SK-N-MC (cell line): Measurements from ENCODE around the gene IGF2R.

ENCODE experiments used
- DNase-seq: peaks from one replicate; pipeline ENCODE4 v3.0.0-alpha.2; 2011; ENCODE audit warnings: low read depth, low spot score
- H3K27ac ChIP-seq: fragments of 200-600 bp; sonication (generic); 2 replicates; pipeline ENCODE4 v1.5.1; 2016; ENCODE audit warnings: mixed run types
- H3K36me3 ChIP-seq: fragments of 200-600 bp; sonication (generic); 2 replicates; pipeline ENCODE4 v1.6.1; 2017; ENCODE audit warnings: antibody characterized with exemption, low read length, mixed read lengths; ENCODE audit not compliant: insufficient read depth
- H3K4me3 ChIP-seq: fragments of 200-600 bp; sonication (generic); 2 replicates; pipeline ENCODE4 v1.5.1; 2016
- H3K9ac ChIP-seq: fragments of 200-600 bp; sonication (generic); 2 replicates; pipeline ENCODE4 v1.8.0; 2017; ENCODE audit warnings: mixed run types, mixed read lengths; ENCODE audit not compliant: insufficient read length
- H3K9me3 ChIP-seq: fragments of 200-600 bp; sonication (generic); 2 replicates; pipeline ENCODE4 v1.6.1; 2017; ENCODE audit warnings: low read depth, mild to moderate bottlenecking, antibody characterized with exemption, low read length, moderate library complexity, mixed read lengths
- EZH2 ChIP-seq: fragments of 200-600 bp; sonication (generic); IDR thresholded peaks from one replicate; pipeline ENCODE4 v1.6.1; 2017; ENCODE audit warnings: antibody characterized with exemption
- FOXP2 ChIP-seq: optimal IDR thresholded peaks from 2 replicates; pipeline ENCODE3; 2011; ENCODE audit warnings: mild to moderate bottlenecking, moderate library complexity; ENCODE audit not compliant: insufficient read depth; ENCODE audit errors: extremely low read length, control extremely low read depth
- POLR2AphosphoS5 ChIP-seq: IDR thresholded peaks from 2 replicates; pipeline ENCODE4 v1.6.1; 2012; ENCODE audit warnings: mild to moderate bottlenecking, low read depth, low read length, borderline replicate concordance

Gene IGF2R

DNA sequence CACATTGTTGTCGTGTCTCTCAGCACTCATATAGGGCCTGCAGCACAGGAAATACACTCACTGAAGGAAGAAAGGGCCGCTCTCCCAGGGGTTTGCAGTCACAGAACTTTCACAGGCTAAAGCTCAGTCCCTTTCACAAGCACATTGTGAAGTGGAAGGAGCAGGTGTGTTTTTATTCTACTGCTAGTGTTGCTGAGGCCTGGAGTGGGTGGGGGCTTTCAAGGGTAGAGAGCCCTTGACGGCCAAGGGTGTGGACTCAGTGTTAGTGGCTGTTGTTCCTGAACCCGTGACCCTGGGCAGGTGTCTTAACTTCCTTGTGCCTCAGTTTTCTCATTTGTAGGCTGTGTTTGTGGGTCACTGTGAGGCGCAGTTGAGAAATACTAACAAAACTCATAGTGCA is 86.5 kb downstream of the IGF2R start:
- H3K9me3 ChIP-seq: no peaks in the 10 kb centered on the region
- H3K4me3 ChIP-seq: no peak overlapping the region
- no peak for DNase-seq
- no peak overlapping the region for H3K9ac ChIP-seq
- no peak overlapping the region for H3K27ac ChIP-seq
- H3K36me3 ChIP-seq: peaks cover 67% of the 10 kb centered on the region
- TF ChIP-seq EZH2 (no peak), FOXP2 (no peak), POLR2AphosphoS5 (no peak)

DNA sequence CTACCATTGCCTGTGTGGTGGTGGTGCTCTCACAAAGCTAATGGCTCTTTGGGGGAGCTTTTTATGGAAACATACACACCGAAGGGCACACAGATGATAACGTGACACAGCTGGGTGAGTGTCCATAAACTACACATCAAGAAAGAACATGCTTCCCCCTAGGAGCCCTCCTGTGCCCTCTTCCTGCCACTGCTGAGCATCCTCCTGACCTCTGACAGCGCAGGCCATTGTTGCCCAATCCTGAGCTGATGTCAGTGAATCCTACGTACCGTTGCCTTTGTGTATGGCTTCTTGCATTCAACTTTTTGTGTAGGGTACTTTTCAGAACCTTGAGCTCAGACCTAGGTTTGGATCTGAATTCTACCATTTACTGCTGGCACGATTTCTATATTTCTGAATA is 86.9 kb downstream of the IGF2R start:
- Histone ChIP-seq H3K4me3 (no peak overlapping the region), H3K27ac (no peak overlapping the region), H3K9ac (no peak overlapping the region), H3K9me3 (no peaks in the 10 kb centered on the region), H3K36me3 (peaks cover 67% of the 10 kb centered on the region)
- no peak for TF ChIP-seq POLR2AphosphoS5
- TF ChIP-seq FOXP2: no peak
- TF ChIP-seq EZH2: no peak
- DNase-seq: no peak

DNA sequence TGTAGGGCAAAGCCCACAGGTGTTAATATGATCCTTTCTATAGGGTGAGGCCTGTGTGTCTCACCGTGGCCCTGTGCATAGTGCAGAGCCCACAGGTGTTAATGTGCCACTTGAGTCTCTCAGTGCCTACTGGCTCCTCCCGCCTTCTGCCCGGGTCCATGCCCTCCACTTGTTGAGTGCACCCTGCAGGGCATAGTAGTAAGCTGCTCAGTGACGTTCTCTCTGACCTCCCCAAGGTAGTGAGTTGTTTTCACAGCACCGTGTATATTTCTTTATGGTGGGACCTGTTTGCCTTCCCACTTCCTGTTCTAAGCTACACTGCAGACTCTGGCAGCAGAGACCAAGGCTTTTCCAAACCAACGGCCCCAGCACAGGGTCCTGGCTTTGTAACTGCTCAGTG is 88.2 kb downstream of the IGF2R start:
- Histone ChIP-seq H3K27ac (no peak overlapping the region), H3K9ac (no peak overlapping the region), H3K36me3 (peaks cover 64% of the 10 kb centered on the region), H3K9me3 (no peaks in the 10 kb centered on the region), H3K4me3 (no peak overlapping the region)
- no peak for DNase-seq
- TF ChIP-seq POLR2AphosphoS5: no peak
- no peak for TF ChIP-seq EZH2
- no peak for TF ChIP-seq FOXP2

DNA sequence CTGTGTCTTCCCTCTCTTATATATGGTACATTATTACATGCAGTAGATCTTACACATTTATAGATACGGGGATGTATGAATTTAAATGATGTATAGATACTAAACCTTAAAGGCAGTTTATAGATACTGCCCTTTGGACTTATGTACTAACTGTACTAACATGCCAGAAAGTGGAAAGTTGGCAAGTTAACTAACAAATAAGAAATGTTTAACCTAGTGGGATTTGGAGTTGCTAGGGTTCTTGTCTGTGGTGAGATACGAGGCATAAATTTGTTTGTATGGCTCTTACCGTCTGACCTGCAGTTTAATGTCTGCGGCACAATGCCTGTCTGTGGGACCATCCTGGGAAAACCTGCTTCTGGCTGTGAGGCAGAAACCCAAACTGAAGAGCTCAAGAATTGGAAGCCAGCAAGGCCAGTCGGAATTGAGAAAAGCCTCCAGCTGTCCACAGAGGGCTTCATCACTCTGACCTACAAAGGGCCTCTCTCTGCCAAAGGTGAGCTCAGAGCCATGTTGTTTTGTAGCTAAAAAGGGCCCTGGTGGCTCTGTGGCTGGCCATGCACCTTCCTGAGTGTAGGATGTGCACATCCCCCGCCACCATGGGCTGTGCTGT is 89.8 kb downstream of the IGF2R start:
- DNase-seq: no peak
- no peak overlapping the region for H3K4me3 ChIP-seq
- no peaks in the 10 kb centered on the region for H3K9me3 ChIP-seq
- H3K36me3 ChIP-seq: peaks cover 61% of the 10 kb centered on the region; the same call in 1 of the 2 replicates
- no peak overlapping the region for H3K9ac ChIP-seq
- no peak overlapping the region for H3K27ac ChIP-seq
- TF ChIP-seq POLR2AphosphoS5: no peak
- no peak for TF ChIP-seq FOXP2
- TF ChIP-seq EZH2: no peak

GRCh38 chr6:160060221-160060620 is 91.3 kb downstream of the IGF2R start:
- no peak for TF ChIP-seq POLR2AphosphoS5
- TF ChIP-seq EZH2: no peak
- TF ChIP-seq FOXP2: no peak
- no peaks in the 10 kb centered on the region for H3K9me3 ChIP-seq
- H3K27ac ChIP-seq: no peak overlapping the region
- no peak for DNase-seq
- H3K4me3 ChIP-seq: no peak overlapping the region
- H3K9ac ChIP-seq: no peak overlapping the region
- H3K36me3 ChIP-seq: peaks cover 68% of the 10 kb centered on the region

- TF ChIP-seq POLR2AphosphoS5 (no peak), FOXP2 (no peak), EZH2 (no peak)
- peaks cover 68% of the 10 kb centered on the region for H3K36me3 ChIP-seq
Observed at GRCh38 chr6:160060920-160061447, 92.1 kb downstream of the IGF2R start.

DNA sequence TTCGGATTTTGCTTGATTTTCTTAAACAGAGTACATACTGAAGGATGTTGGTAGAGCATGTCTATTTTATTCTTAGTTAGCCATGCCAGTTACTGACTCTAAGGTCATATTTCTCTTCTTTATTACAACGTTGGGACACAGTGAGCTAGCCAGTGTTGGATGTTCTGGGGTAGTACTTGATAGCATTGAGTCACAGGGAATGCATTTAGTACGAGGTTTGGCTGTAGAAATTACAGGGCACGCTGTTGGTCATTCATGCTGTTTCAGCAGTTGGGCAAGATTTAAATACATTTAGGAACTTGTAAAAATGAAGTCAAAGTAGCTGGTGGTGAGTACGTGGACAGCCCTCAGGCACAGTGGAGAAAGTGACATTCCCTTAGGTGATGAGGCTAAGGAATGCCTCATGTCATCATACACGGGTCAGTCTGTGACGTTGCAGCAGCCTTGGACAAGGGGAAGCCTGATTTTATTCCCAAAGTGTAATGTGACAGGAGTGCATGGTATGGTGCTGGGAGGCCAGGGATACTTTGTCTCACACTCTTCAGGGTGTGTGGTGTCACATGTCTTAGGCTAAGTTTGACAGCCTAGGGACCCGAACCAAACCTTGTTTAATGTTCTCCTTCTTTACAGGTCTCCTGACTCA is 95.0 kb downstream of the IGF2R start:
- no peaks in the 10 kb centered on the region for H3K9me3 ChIP-seq
- no peak overlapping the region for H3K27ac ChIP-seq
- no peak for DNase-seq
- TF ChIP-seq POLR2AphosphoS5 (no peak), FOXP2 (no peak), EZH2 (no peak)
- peaks cover 51% of the 10 kb centered on the region for H3K36me3 ChIP-seq
- H3K9ac ChIP-seq: no peak overlapping the region
- H3K4me3 ChIP-seq: no peak overlapping the region

More at GRCh38 chr6:160060920-160061447, 92.1 kb downstream of the IGF2R start:
- no peaks in the 10 kb centered on the region for H3K9me3 ChIP-seq
- no peak for DNase-seq
- H3K9ac ChIP-seq: no peak overlapping the region
- no peak overlapping the region for H3K4me3 ChIP-seq
- H3K27ac ChIP-seq: no peak overlapping the region

- DNase-seq: no peak
- no peak overlapping the region for H3K4me3 ChIP-seq
- H3K36me3 ChIP-seq: peaks cover 50% of the 10 kb centered on the region
- no peaks in the 10 kb centered on the region for H3K9me3 ChIP-seq
- H3K9ac ChIP-seq: no peak overlapping the region
- TF ChIP-seq EZH2: no peak
- TF ChIP-seq POLR2AphosphoS5: no peak
- no peak for TF ChIP-seq FOXP2
- H3K27ac ChIP-seq: no peak overlapping the region
Observed at GRCh38 chr6:160065200-160065599, 96.3 kb downstream of the IGF2R start.

DNA sequence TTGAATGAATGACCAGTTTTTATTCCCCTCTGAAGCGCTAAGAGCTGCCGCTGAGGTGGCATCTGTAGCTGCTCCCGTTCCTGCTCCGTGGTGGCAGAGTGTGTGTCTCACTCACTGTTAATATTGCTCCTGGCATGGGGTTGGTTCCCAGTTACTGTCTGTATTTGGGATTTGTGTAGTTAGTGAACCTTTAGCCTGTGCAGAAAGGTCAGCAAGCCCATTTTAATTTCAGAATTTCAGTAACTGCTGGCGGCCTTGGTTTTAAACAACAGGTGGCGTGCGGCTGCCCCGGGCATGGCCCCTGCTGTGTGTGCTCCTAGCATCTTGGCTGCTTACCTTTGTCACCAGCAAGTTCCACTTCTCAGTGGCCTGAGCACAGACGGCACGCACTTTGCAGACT is 98.7 kb downstream of the IGF2R start:
- TF ChIP-seq EZH2: no peak
- no peak for TF ChIP-seq FOXP2
- TF ChIP-seq POLR2AphosphoS5: no peak
- Histone ChIP-seq H3K9me3 (no peaks in the 10 kb centered on the region), H3K36me3 (peaks cover 44% of the 10 kb centered on the region), H3K4me3 (no peak overlapping the region), H3K27ac (no peak overlapping the region), H3K9ac (no peak overlapping the region)
- DNase-seq: no peak
